GM21423 (cell line): ENCODE measurements around the gene B3GNT9.

Experiments
- ATAC-seq: cut with Tn5 transposase; IDR thresholded peaks from one replicate; pipeline ENCODE4 v1.9.1; 2021; ENCODE audit warnings: mild to moderate bottlenecking, moderate library complexity; ENCODE audit not compliant: unreplicated experiment

B3GNT9 gene

GRCh38 chr16:67169011-67169451, 18.2 kb upstream of the B3GNT9 start:
- ATAC-seq: no peak

GRCh38 chr16:67167588-67167987, 16.8 kb upstream of the B3GNT9 start:
- ATAC-seq: no peak

GRCh38 chr16:67166598-67167168, 15.9 kb upstream of the B3GNT9 start:
- ATAC-seq: no peak

GRCh38 chr16:67166110-67166547, 15.3 kb upstream of the B3GNT9 start:
- no peak for ATAC-seq

GRCh38 chr16:67165121-67166078, 14.6 kb upstream of the B3GNT9 start:
- ATAC-seq: no peak

- ATAC-seq: no peak
These were observed 13.8 kb upstream of the B3GNT9 start, which contains the start of gene HSF4 for GRCh38 chr16:67164599-67165061. Gene HSF4 (plus strand): TSS chr16:67164745. CDS start chr16:67164812, 67 bp downstream.

GRCh38 chr16:67163999-67164558, 13.3 kb upstream of the B3GNT9 start:
- no peak for ATAC-seq

- ATAC-seq: no peak
These were observed 12.6 kb upstream of the B3GNT9 start for GRCh38 chr16:67163164-67163998.

- ATAC-seq: no peak
These were observed 11.8 kb upstream of the B3GNT9 start for GRCh38 chr16:67162506-67163163.

- no peak for ATAC-seq
These were observed 10.8 kb upstream of the B3GNT9 start for GRCh38 chr16:67161595-67162058.

GRCh38 chr16:67158637-67159600, 8.1 kb upstream of the B3GNT9 start:
- ATAC-seq: peak; percentile 42

GRCh38 chr16:67157892-67158635, 7.3 kb upstream of the B3GNT9 start:
- no peak for ATAC-seq

GRCh38 chr16:67157106-67157748, 6.4 kb upstream of the B3GNT9 start:
- ATAC-seq: no peak

GRCh38 chr16:67156143-67156844, 5.5 kb upstream of the B3GNT9 start:
- ATAC-seq: no peak

GRCh38 chr16:67155295-67156142, 4.7 kb upstream of the B3GNT9 start:
- no peak for ATAC-seq
